UCSD-AML1 (cell line): ENCODE data around the gene NLRC3.
"Not testable (repeated sequence)": the region's sequence is repeated elsewhere in the genome, so short reads cannot be mapped to it uniquely, and the experiment has no call there.

Source experiments
- DNase-seq: peaks from one replicate; lab custom pipeline; 2025; ENCODE audit not compliant: unreplicated experiment; lab: John Stamatoyannopoulos, UW

The NLRC3 gene

DNA sequence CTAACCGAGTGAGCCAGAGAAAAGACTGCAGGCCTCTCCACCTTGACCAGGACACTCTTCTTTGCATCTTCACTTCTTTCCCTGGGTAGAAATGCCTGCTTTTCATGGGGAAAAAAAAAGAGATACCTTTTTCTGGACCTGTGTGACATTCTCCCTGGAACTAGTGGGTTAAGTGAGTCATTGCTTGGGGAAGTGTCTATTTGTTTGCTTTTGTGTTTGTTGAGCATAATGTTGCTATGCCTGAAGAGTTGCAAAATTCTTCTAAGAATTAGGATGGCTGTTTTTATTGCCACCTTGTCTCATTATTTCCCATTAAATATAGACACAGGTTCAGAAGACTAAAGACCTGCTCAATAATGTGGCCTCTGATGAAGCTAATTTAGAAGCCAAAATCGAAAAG, 57.6 kb downstream of the NLRC3 start:
- DNase-seq, result no peak

DNA sequence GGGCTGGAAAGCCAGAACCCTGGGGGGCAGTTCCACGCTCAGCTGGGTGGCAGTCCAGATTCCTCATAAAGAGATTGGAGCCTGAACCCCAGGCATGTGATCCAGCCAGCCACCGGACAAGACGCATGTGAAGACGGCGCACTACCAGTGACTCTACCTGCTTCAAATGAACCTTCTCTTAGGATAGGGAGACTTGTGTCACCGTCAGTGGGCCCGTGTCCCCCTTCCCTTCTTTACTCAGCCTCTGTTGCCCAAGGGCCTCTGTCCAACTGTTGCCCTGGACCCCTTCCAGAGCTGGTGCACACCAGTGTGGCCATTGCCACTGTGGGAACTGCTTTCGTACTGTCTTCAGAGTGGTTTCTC, 58.2 kb downstream of the NLRC3 start:
- DNase-seq, result no peak

DNA sequence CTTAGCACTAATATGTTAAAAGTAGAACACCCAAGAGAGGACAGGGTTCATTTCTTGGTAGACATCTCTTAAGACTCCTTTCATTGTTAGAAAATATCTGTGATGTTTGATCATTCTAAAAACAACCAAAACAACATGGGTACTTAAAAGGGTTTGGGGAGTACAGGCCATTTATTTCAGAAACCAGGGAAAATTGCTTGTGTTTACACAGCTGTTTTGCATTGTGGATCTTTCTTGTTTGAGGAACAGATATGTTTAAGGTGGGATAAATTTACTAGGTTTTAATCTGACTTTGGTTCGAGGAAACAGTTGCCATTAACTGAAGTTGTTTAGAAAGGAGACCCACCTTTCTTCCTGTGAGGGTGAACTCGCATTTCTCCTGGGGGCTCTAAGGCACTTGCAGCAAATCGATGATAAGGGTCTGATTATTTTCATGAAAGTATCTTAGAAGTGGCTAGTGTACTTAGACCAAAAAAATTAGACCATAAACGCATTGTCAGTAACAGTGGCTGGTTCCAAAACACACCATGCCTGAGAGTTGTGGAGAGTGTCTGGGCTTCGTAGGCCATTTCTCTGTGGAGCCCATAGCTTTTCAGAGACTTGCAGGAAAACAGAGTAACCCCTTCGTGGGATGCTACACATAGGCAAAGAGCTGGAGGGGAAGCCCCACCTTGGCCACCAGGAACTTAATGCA, 58.8 kb downstream of the NLRC3 start:
- DNase-seq, result no peak

DNA sequence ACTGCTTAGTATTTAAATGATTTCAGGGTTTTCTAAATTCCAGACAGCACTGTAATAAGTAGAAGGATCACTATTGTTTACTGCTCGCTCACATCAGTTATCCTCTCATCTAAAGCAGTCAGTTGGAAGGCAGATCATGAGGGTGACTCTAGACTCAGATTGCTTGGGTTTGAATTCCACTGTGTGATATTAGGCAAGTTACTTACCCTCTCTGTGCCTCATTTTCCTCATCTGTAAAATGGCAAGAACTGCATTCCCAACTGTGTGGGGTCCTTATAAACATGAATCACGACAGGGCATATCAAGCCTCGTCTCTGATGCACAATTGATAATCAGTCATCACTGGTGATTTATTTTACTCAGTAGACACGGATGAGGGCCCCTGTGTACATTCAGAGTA, 61.3 kb downstream of the NLRC3 start:
- DNase-seq, result no peak

DNA sequence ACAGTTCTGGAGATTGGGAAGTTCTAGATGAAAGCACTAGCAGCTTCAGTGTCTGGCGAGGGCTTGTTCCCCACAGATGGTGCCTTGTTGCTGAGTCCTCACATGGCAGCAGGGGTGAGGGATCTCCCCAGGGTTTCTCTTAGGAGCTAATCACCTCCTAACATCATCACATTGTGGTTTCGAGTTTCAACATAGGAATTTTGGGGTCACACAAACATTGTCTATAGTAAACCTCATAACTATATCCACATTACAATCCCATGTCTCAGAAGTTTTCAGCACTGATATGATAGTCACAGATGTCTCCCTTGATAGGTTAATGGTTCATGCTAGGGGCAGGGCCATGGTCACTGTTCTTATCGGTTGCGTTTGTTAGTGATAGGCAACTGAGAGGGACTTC, 62.6 kb downstream of the NLRC3 start:
- DNase-seq, result no peak

DNA sequence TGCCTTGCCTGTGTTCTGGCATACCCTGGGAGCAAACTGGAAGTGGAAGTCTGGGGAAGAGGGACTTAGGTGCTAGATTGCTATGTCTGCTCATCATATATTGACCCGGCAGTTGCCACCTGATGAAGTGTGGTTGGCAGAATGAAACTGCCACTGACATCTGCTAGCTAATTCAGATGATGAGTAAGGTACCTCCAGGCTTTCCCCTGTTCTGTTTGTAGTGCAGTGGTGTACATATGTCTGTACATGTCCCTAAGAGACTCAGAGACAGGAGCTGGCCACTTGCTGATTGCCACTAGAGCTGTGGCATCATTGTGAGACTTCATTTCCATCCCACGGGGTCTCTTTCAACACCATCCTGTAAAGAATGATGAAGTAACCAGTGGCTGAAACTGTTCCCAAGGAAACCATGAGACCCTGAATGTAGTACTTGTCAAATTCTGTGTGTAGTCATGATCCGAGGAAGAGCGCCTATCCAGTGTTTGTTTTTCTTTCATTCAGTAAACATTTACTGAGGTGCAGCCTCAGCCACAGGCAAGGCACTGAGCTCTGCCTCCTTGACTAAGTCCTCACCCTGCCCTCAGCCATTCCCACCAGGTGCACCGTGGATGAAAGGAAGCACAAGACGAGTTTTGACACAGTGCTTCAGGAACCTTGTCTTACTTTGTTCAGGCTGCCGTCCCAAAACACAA, 63.2 kb downstream of the NLRC3 start:
- DNase-seq, result no peak

DNA sequence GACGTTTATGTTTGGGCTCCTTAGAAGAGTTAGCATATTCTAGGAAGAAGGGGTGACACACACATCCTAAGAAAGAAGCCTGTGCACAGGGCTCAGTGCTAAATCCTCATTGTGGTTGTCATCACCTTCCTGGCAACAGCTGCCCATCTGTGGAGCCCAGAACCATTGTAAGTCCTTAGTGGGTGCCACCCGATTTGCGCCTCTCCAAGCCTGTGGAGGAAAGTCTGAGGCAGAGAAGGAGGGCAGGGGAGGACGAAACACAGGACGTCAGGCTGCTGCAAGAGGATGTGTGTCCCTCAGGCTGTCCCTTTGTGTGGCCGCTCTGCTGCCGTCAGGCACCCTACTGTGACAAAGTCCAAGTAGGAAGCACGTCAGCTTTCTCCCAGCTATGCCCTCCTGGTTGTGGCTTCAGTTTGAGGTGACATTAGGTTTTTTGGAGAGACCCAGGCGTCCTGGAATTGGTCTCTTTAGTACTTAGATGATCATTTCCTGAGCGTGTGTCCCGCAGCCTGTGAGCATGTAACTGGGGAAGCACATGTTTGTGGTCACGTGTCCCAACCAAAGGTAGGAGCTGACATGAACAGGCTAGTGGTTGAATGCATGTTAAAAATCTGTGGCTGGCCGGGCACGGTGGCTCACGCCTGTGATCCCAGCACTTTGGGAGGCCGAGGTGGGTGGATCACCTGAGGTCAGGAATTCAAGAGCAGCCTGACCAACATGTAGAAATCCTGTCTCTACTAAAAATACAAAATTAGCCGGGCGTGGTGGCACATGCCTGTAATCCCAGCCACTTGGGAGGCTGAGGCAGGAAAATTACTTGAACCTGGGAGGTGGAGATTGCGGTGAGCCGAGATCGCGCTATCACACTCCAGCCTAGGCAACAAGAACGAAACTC, 65.7 kb downstream of the NLRC3 start:
- DNase-seq, result no peak

DNA sequence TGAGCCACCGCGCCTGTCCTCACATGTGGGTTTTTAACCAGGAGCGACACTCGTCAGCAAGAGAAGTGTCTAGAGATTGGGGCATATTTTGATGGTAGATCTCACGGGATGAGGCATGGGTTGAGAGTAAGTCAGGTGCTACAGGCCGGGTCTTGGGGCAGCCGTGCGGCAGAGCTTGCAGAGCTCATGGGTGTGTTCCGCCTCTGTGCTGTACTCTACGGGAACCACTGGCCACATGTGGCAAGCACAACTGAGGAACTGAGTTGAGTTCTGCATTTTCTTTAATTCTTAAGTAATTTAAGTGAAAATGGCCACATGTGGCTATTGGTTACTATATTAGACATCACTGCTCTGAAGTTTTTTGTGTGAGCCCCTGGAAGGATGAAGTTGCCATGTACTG, 66.8 kb downstream of the NLRC3 start:
- DNase-seq, result no peak

DNA sequence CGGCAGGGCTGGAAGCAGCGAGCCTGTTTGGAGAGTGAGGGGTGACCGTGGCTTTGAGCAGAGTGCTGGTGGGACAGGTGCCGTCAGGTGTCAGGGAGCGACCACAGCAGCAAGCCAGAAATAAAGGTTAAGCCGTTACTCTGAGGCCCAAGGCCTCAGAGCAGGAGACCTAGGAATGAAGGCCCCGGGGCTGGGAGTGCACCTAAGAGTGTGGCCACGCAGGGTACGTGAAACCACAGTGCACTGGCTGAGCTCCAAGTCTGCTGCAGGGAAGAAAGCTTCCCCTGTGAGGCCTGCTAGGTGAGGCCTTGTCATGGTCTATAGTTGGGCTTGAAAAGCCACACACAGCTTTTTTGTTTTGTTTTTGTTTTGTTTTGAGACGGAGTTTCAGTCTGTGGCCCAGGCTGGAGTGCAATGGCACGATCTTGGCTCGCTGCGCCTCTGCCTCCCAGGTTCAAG, 67.7 kb downstream of the NLRC3 start:
- no peak for DNase-seq

DNA sequence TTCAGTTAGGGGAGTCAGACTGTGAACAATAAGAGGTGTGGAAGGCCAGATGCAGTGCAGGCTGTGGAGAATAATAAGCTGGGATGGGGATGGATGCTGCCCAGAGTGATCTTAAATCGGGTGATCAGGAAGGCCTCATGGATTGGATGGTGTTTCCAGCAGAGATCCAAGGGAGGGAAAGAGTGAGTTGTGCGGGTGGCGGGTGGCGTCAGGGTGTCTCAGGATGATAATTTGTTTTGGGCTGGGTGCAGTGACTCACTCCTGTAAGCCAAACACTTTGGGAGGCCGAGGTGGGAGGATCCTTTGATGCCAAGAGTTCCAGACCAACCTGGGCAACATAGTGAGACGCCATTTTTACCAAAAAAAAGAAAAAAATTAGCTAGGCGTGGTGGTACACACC, 68.5 kb downstream of the NLRC3 start:
- DNase-seq, result no peak

DNA sequence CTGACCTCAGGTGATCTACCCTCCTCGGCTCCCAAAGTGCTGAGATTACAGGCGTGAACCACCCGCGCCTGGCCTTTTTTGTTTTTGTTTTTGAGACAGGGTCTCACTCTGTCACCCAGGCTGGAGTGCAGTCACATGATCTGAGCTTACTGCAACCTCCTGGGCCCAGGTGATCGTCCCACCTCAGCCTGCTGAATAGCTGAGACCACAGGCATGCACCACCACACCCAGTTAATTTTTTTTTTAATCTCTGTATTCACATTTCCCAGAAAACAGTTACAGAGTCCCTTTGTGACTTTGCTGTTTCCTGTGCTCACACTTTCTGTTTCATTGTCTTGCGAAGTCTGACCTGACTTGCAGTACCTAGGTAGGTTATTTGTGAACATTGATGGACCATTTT, 73.7 kb downstream of the NLRC3 start:
- no peak for DNase-seq

DNA sequence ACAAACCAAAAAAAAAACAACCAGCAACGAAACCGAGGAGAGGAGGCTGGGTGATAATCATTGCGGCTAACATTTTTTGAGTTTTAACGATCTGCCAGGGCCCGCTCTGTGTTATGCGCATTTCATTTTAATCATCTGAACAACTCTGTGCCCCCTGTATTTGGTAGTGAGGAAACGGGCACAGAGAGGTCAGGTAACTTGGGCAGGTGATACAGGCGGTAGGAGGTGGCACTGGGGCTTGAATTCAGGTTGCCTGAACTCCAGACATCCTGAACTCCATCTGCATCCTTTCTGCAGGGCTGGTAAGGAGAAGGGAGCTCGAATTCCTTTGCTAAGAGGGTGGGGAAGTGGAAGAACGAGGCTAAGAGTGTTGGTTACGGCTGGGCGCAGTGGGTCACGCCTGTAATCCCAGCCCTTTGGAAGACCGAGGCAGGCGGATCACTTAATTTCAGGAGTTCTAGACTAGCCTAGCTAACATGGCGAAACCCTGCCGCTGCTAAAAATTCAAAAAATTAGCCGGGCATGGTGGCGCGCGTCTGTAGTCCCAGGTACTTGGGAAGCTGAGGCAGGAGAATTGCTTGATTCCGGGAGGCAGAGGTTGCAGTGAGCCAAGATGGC, 75.3 kb downstream of the NLRC3 start:
- no peak for DNase-seq

DNA sequence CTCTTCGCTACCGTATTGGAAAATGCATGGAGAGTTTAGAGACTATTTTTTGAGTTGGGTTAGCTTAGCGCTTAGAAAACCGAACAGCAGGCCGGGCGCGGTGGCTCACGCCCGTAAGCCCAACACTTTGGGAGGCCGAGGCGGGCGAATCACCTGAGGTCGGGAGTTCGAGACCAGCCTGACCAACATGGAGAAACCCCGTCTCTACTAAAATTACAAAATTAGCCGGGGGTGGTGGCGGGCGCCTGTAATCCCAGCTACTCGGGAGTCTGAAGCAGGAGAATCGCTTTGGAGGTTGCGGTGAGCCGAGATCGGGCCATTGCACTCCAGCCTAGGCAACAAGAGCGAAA, 75.8 kb downstream of the NLRC3 start:
- DNase-seq, result not testable (repeated sequence)

DNA sequence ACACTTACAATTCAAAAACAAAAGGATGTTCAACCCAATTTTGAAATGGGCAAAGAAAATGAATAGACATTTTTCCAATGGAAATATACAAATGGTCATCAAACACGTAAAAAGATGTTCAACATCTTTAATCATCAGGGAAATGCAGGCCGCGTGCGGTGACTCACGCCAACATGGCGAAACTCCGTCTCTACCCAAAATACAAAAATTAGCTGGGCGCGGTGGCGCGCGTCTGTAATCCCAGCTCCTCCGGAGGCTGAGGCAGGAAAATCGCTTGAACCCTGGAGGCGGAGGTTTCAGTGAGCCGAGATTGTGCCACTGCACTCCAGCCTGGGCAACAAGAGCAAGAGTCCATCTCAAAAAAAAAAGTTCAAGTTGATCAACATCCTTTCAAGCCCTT, 78.2 kb downstream of the NLRC3 start:
- no peak for DNase-seq

DNA sequence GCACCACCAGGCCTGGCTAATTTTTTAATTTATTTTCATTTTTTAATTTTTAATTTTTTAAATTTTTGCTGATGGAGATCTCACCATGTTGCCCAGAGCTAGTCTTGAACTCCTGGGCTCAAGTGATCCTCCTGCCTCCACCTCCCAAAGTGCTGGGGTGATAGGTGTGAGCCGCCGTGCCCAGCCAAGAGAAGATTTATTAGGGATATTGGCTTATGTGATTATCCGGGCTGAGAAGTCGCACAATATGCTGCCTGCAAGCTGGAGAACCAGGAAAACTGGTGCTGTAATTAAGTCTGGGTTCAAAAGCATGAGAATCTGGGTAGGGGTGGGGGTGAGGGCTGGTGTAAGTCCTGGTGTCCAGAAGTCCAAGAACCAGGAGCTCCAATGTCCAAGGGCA, 79.4 kb downstream of the NLRC3 start:
- DNase-seq, result no peak

DNA sequence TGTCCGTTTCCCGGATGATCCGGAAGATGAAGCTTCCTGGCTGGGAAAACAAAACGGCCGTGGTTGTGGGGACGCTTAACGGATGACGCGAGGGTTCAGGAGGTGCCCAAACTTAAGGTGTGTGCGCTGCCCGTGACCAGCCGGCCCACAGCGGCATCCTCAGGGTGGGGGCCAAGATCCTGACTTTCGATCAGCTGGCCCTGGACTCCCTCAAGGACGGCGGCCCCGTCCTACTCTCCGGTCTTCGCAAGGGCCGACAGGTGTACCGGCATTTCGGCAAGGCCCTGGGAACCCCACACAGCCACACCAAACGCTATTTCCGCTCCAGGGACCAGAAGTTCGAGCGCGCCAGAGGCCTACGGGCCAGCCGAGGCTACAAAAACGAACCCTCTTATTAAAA, 80.8 kb downstream of the NLRC3 start:
- no peak for DNase-seq

DNA sequence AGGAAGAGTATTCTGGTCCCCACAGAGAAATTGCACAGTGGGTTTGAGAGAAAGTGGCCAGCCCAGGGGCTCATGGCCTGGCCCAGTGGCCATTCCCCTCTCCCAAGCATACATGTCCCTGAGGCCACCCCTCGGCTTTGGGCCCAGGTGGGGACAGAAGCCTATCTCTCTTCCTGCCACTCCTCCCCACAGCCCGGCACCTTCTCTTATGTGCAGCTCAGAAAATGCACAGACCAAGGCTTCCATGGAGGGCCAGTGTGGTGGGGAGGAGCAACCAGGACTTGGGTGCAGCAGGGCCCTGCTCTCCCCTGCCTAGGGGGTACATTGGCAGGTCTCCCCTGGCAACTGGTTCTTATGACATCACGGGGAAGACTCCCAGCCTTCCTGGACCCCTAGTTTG, 82.0 kb downstream of the NLRC3 start, which contains the start of gene C16orf90:
Gene C16orf90 (minus strand): TSS at position 314 of the 400 bp plus-strand sequence. CDS start 68 bp downstream, at position 246.
- no peak for DNase-seq

DNA sequence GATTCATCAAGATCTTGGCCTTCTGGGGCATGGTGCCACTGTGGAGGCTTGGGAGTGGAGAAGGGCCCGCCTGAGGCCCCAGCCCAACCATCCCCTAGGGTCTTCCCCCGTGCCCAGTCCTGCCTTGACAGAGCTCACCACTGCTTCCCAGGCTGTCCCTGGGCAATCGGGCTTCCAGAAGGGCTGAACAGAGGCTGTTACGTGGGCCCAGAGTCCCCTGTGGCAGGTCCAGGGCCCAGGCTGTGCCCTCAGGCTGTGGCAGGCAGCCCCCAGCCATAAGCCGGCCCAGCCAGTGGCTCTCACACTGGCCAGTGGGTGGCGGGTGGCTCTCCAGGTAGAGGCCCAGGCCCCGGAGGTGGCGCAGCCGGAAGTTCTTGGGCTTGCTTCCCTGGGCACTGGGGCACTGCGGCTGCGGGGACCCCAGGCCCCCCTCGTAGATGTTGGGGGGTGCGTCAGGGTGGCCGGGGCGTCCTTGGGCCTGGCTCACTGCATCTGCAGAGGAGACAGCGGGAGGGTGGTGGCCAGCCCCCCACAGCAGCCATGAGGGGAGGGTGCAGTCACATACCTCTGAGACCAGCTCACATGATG, 82.7 kb downstream of the NLRC3 start:
- DNase-seq, result no peak

DNA sequence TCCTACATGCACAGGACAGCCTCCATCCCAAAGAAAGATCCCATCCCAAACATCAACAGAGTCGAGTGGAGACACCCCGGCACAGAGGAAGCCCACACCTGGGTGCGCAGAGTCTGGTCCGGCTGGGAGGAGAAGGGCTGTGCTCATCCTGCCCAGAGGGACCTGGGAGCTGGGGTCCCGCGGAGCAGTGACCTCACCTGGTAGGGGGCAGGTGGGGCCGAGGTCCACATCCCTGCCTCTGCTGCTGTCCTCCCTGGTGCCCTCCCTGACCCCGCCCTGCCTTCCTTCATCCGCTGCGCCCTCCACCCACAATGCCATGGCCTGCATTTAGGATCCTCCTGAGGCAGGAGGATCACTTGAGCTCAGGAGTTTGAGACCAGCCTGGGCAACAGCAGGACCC, 84.8 kb downstream of the NLRC3 start:
- DNase-seq, result no peak

DNA sequence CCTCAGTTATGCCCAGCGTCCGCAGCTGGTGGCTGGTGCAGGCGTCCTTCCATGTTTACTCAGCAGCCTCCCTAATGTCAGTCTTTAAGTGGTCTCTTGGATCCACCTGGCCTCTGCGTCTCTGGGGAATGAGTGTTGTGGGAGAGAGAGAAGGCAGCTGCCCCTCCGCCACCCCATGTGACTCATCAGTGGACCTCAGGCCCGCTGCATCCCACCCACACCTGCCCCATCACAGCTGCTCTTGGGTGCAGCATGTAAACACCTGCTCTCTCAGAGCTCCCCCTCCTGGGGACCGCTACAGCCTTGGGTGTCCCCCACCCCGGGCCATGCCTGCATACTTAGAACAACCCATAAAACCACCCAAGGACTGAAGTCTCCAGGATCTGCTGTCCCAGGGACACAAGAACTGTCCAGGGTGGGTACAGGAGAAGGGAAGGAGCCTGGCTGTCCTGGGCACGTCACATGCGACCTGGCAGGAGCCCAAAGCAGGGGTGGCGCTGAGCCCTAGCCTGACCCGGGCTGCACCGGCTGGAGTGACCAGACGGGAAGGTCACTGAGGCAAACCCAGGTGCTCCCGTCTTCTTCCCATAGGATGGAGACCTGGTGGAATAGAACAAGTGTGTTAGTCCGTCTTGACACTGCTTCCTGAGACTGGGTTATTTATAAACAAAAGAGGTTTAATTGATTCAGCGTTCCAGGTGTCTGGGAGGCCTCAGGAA, 86.1 kb downstream of the NLRC3 start:
- DNase-seq, result no peak
